Activated T-helper 1 cell treated with anti-CD3 and anti-CD28 coated beads, Interleukin-12 subunit alpha, Interleukin-12 subunit beta, Interleukin-2, Interleukin-4 antibody, amounts not matched to agents 30 ng/mL and 10 ng/mL and 1 ng/mL, durations not matched to agents 14 hours and 24 hours and 36 hours (primary cell): ENCODE measurements around the gene ASPA. TPM values are rescaled to one million over a fixed set of nuclear protein-coding genes. Genes with fewer than 3 reads are reported as not detected.

Experiments used
- DNase-seq: peaks from one replicate; pipeline ENCODE4 v3.0.0; 2021; ENCODE audit warnings: low spot score
- H3K27ac Mint-ChIP-seq: one replicate; pipeline ENCODE4 v1.8.0; 2021; ENCODE audit warnings: mild to moderate bottlenecking, mixed read lengths
- H3K27me3 Mint-ChIP-seq: one replicate; pipeline ENCODE4 v1.8.0; 2022; ENCODE audit warnings: mild to moderate bottlenecking, moderate library complexity, mixed read lengths; ENCODE audit not compliant: insufficient read depth
- H3K36me3 Mint-ChIP-seq: one replicate; pipeline ENCODE4 v1.8.0; 2021; ENCODE audit warnings: low read depth, mixed read lengths
- H3K4me1 Mint-ChIP-seq: one replicate; pipeline ENCODE4 v1.8.0; 2021; ENCODE audit warnings: low read depth, mixed read lengths
- H3K4me3 Mint-ChIP-seq: one replicate; pipeline ENCODE4 v1.8.0; 2021; ENCODE audit warnings: mild to moderate bottlenecking, moderate library complexity, mixed read lengths
- H3K9me3 Mint-ChIP-seq: one replicate; pipeline ENCODE4 v1.8.0; 2021; ENCODE audit warnings: mixed read lengths
- intact Hi-C: fragments of 100-400 bp; cut with micrococcal nuclease; formaldehyde crosslinking; loops from one replicate; pipeline ENCODE4 v1.15.1; 2024
- total RNA-seq: library from RNA; stranded (reverse); gene quantifications from 2 replicates; pipeline ENCODE4 v1.2.3, GENCODE V29; 2022

The ASPA gene
- total RNA-seq, 1 donor from 2014 or later = not detected

GRCh38 chr17:3544365-3544764 is 68.6 kb downstream of the ASPA start:
- Mint-ChIP-seq H3K4me1 (no peaks in the 10 kb centered on the region), H3K4me3 (no peak overlapping the region), H3K9me3 (no peaks in the 10 kb centered on the region), H3K36me3 (no peaks in the 10 kb centered on the region), H3K27ac (no peak overlapping the region), H3K27me3 (peaks cover 2% of the 10 kb centered on the region)
- intact Hi-C loops = no loop called here
- no peak for DNase-seq

DNA sequence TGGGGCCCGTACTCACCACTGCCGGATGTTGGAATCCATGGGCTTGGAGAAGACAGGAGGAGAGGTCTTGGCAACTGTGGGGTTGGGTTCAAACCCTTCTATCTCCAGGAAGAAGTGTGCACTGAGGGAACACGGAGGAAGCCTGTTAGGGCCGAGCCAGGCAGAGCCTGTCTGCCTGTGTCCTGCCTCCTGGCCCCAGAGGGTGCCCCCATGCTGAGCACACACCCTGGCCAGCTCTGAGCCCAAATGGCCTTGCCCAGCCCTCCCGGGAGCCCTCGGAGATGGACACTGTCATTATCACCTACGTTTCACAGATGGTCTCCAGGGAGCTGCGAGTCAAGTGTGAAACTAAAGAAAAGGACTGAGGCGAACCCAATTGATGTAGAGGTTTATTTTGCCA is 69.4 kb downstream of the ASPA start:
- no peak for DNase-seq
- H3K27me3 Mint-ChIP-seq = peaks cover 2% of the 10 kb centered on the region
- no peaks in the 10 kb centered on the region for H3K36me3 Mint-ChIP-seq
- no peaks in the 10 kb centered on the region for H3K4me1 Mint-ChIP-seq
- intact Hi-C loops = no loop called here
- no peaks in the 10 kb centered on the region for H3K9me3 Mint-ChIP-seq
- no peak overlapping the region for H3K4me3 Mint-ChIP-seq
- no peak overlapping the region for H3K27ac Mint-ChIP-seq

GRCh38 chr17:3546521-3546920 is 70.7 kb downstream of the ASPA start:
- Mint-ChIP-seq H3K36me3 (no peaks in the 10 kb centered on the region), H3K4me1 (no peaks in the 10 kb centered on the region), H3K27me3 (peaks cover 4% of the 10 kb centered on the region), H3K27ac (no peak overlapping the region), H3K4me3 (no peak overlapping the region), H3K9me3 (no peaks in the 10 kb centered on the region)
- DNase-seq = no peak
- intact Hi-C loops = no loop called here

DNA sequence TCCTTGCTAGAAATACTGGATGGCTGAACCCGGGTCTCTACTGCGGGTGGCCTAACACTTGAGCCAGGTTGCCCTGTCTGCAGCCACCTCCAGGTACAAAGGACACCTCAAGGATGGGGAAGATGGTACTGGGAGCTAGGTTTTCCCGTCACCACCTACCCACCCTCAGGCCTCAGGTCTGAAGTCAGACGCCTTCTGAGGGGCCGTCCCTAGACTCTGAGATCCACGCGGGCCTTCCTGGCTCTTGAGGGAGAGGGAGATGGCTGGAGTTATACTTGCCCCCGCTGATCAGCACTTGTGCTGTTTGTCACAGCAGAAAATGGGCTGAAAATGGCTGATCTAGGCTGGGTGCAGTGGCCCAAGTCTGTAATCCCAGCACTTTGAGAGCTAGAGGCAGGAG is 71.2 kb downstream of the ASPA start:
- Mint-ChIP-seq H3K27me3 (peaks cover 4% of the 10 kb centered on the region), H3K4me3 (no peak overlapping the region), H3K4me1 (no peaks in the 10 kb centered on the region), H3K27ac (no peak overlapping the region), H3K9me3 (no peaks in the 10 kb centered on the region), H3K36me3 (no peaks in the 10 kb centered on the region)
- DNase-seq = no peak
- intact Hi-C loops = no loop called here

DNA sequence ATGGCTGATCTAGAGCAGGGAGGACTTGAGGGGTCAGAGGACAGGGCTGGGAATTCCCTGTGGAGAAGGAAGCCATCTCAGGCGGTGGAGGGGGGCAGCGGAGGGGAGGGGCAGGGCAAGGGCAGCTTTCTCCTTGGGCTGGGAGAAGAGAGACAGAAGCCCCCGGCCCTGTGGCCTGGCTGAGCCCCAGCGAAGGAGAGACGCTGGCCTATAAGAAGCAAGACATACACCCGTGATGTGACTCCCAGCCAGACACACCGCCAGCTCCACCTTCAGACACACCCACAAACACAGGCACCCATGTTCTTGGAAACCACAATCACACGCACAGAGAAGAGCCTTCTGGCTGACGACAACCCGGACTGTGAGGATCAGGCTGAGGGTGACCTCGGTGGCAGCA is 71.8 kb downstream of the ASPA start:
- peaks cover 4% of the 10 kb centered on the region for H3K27me3 Mint-ChIP-seq
- H3K4me3 Mint-ChIP-seq = no peak overlapping the region
- H3K27ac Mint-ChIP-seq = no peak overlapping the region
- no peaks in the 10 kb centered on the region for H3K36me3 Mint-ChIP-seq
- no peak for DNase-seq
- intact Hi-C loops = no loop called here
- no peaks in the 10 kb centered on the region for H3K4me1 Mint-ChIP-seq
- no peaks in the 10 kb centered on the region for H3K9me3 Mint-ChIP-seq

- H3K4me3 Mint-ChIP-seq = no peak overlapping the region
- no peaks in the 10 kb centered on the region for H3K9me3 Mint-ChIP-seq
- peaks cover 2% of the 10 kb centered on the region for H3K27me3 Mint-ChIP-seq
- DNase-seq = no peak
- no peaks in the 10 kb centered on the region for H3K4me1 Mint-ChIP-seq
- H3K36me3 Mint-ChIP-seq = no peaks in the 10 kb centered on the region
- intact Hi-C loops = no loop called here
- no peak overlapping the region for H3K27ac Mint-ChIP-seq
Measured at GRCh38 chr17:3549610-3550162, 73.9 kb downstream of the ASPA start.

- Mint-ChIP-seq H3K9me3 (no peaks in the 10 kb centered on the region), H3K27me3 (peaks cover 2% of the 10 kb centered on the region), H3K4me3 (no peak overlapping the region), H3K27ac (no peak overlapping the region), H3K36me3 (no peaks in the 10 kb centered on the region), H3K4me1 (no peaks in the 10 kb centered on the region)
- DNase-seq = no peak
- intact Hi-C loops = no loop called here
Measured at GRCh38 chr17:3551189-3551588, 75.4 kb downstream of the ASPA start.

DNA sequence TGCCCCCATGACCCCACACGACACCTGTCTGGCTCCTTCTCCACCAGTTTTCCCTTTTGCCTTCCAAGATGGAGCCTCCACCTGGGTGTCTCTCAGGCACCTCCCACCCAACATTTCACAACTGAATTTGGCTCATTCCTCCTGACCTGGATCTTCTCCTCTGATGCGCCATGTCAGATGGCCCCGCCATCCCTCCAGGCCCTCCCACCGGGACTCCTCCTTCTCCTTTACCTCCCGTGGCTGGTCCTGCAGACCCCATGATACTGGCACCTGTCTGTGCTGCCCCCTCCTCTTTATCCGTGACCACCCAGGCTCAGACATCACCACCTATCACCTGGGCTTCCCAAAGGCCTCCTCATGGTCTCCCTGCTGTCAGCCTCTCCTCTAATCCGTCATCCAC is 77.1 kb downstream of the ASPA start:
- Mint-ChIP-seq H3K4me1 (peaks cover 6% of the 10 kb centered on the region), H3K36me3 (no peaks in the 10 kb centered on the region), H3K27me3 (peaks cover 2% of the 10 kb centered on the region), H3K27ac (no peak overlapping the region), H3K9me3 (no peaks in the 10 kb centered on the region), H3K4me3 (no peak overlapping the region)
- DNase-seq = no peak
- intact Hi-C loops = no loop called here

Other genes starting within 250 kb of the ASPA start
- not detected in 2 replicates for gene OR3A1, start 177.6 kb upstream of the ASPA start, total RNA-seq
- gene OR3A2, start 89.7 kb upstream of the ASPA start, total RNA-seq = 0.24 and 0.47 TPM in 2 replicates
- not detected in 2 replicates for gene OR1E1, start 77.6 kb upstream of the ASPA start, total RNA-seq
- gene OR3A3, start 64.6 kb upstream of the ASPA start, total RNA-seq = not detected in 2 replicates
- gene OR1E2, start 42.2 kb upstream of the ASPA start, total RNA-seq = not detected in 2 replicates
- not detected in 2 replicates for gene SPATA22, start 4.2 kb upstream of the ASPA start, total RNA-seq
- 0.26 and 0.51 TPM in 2 replicates for gene TRPV3, start 81.8 kb downstream of the ASPA start, total RNA-seq
- 7.5 and 8.3 TPM in 2 replicates for gene TRPV1, start 133.4 kb downstream of the ASPA start, total RNA-seq
- gene SHPK, start 160.3 kb downstream of the ASPA start, total RNA-seq = 20.0 and 21.5 TPM in 2 replicates
- gene CTNS, start 160.8 kb downstream of the ASPA start, total RNA-seq = 47.5 and 55.3 TPM in 2 replicates
- 29.3 and 30.1 TPM in 2 replicates for gene TAX1BP3, start 192.6 kb downstream of the ASPA start, total RNA-seq
- gene EMC6, start 192.8 kb downstream of the ASPA start, total RNA-seq = 63.6 and 73.3 TPM in 2 replicates
- gene P2RX5, start 220.2 kb downstream of the ASPA start, total RNA-seq = 133 and 143 TPM in 2 replicates
- gene HASPIN, start 247.9 kb downstream of the ASPA start, total RNA-seq = 25.7 and 26.1 TPM in 2 replicates